Naive thymus-derived CD4-positive, alpha-beta T cell (primary cell): ENCODE data around the gene FOXP3. TPM values are rescaled to one million over a fixed set of nuclear protein-coding genes. Genes with fewer than 3 reads are reported as not detected.

Source experiments
- ATAC-seq: fragments of 150-1000 bp; cut with Tn5 transposase; 2 replicates; pipeline ENCODE4 v1.10.0; 2021; ENCODE audit warnings: mild to moderate bottlenecking, moderate library complexity
- CTCF ChIA-PET: fragments of 350-600 bp; sonication (Branson Sonifier 250); formaldehyde crosslinking; loops from one replicate; lab custom pipeline; 2021; ENCODE audit warnings: antibody characterized with exemption; lab: Charles Lee
- POLR2A ChIA-PET: fragments of 350-600 bp; sonication (Branson Sonifier 250); formaldehyde crosslinking; loops from one replicate; lab custom pipeline; 2021; ENCODE audit warnings: antibody characterized with exemption, inconsistent platforms; lab: Charles Lee
- DNase-seq, 9 donors: peaks; one replicate each; pipeline versions ENCODE4 v3.0.0 to v3.0.0-alpha.2; 2020 to 2022; ENCODE audit warnings: mixed read lengths in 1 of 9
- H3K27ac ChIP-seq: one replicate; pipeline ENCODE4 v1.7.0; 2013; ENCODE audit warnings: mild to moderate bottlenecking, low read depth, low read length, moderate library complexity
- H3K27me3 ChIP-seq, 2 donors: one replicate each; pipeline ENCODE4 v1.7.0; 2013; ENCODE audit warnings: low read length in 2 of 2, mild to moderate bottlenecking in 2 of 2, moderate library complexity in 2 of 2; ENCODE audit not compliant: control insufficient read depth in 2 of 2, insufficient read depth in 2 of 2
- H3K36me3 ChIP-seq, 3 experiments: 1 replicate in 2 of 3; 2 replicates in 1 of 3; pipeline ENCODE4 v1.7.0; 2013; ENCODE audit warnings: low read length in 3 of 3, mild to moderate bottlenecking in 3 of 3, moderate library complexity in 1 of 3; ENCODE audit not compliant: insufficient read depth in 3 of 3, control insufficient read depth in 2 of 3
- H3K4me1 ChIP-seq, 2 donors: one replicate each; pipeline ENCODE4 v1.7.0; 2013; ENCODE audit warnings: low read length in 2 of 2, mild to moderate bottlenecking in 2 of 2, moderate library complexity in 1 of 2; ENCODE audit not compliant: control insufficient read depth in 2 of 2, insufficient read depth in 2 of 2
- H3K4me3 ChIP-seq: 2 replicates; pipeline ENCODE4 v1.7.0; 2013; ENCODE audit warnings: mild to moderate bottlenecking, low read length
- H3K9me3 ChIP-seq, 3 experiments: 1 replicate in 2 of 3; 2 replicates in 1 of 3; pipeline ENCODE4 v1.7.0; 2013; ENCODE audit warnings: low read length in 3 of 3; ENCODE audit not compliant: control insufficient read depth in 2 of 3
- H3K27ac Mint-ChIP-seq, 9 donors: one replicate each; pipeline ENCODE4 v1.8.0; 2020 to 2022; ENCODE audit warnings: mixed read lengths in 9 of 9, mild to moderate bottlenecking in 8 of 9, moderate library complexity in 5 of 9, inconsistent platforms in 2 of 9
- H3K27me3 Mint-ChIP-seq, 5 donors: one replicate each; pipeline ENCODE4 v1.8.0; 2021 to 2022; ENCODE audit warnings: mixed read lengths in 5 of 5, mild to moderate bottlenecking in 1 of 5
- H3K36me3 Mint-ChIP-seq, 5 donors: one replicate each; pipeline ENCODE4 v1.8.0; 2020 to 2022; ENCODE audit warnings: mixed read lengths in 5 of 5, mild to moderate bottlenecking in 3 of 5, inconsistent platforms in 1 of 5
- H3K4me1 Mint-ChIP-seq, 7 donors: one replicate each; pipeline ENCODE4 v1.8.0; 2020 to 2022; ENCODE audit warnings: mixed read lengths in 7 of 7, mild to moderate bottlenecking in 3 of 7, inconsistent platforms in 1 of 7
- H3K4me3 Mint-ChIP-seq, 10 donors: one replicate each; pipeline ENCODE4 v1.8.0; 2020 to 2022; ENCODE audit warnings: mild to moderate bottlenecking in 10 of 10, mixed read lengths in 10 of 10, moderate library complexity in 6 of 10, inconsistent platforms in 2 of 10
- H3K9me3 Mint-ChIP-seq, 11 donors: one replicate each; pipeline ENCODE4 v1.8.0; 2020 to 2022; ENCODE audit warnings: mixed read lengths in 11 of 11, mild to moderate bottlenecking in 4 of 11, inconsistent platforms in 1 of 11, moderate library complexity in 1 of 11
- intact Hi-C, 2 donors: fragments of 100-400 bp; cut with micrococcal nuclease; formaldehyde crosslinking; loops; one replicate each; pipeline ENCODE4 v1.15.1; 2023
- polyA plus RNA-seq, 2 donors: library from polyadenylated mRNA; unstranded; fragments of 300-500 nt; fragmentation: Illumina TruSeq; gene quantifications; one replicate each; pipeline ENCODE4 v1.2.3, GENCODE V29; 2021
- total RNA-seq, 6 experiments: library from RNA in 5 of 6; stranded (reverse) in 5 of 6; gene quantifications; 1 replicate in 5 of 6; 2 replicates in 1 of 6; pipeline ENCODE4 v1.2.3 and lab custom pipeline; 2021 to 2026

Gene FOXP3
- total and polyA plus RNA-seq, 7 experiments from 2014 or later: 0.35 to 25.3 (median 0.76) TPM

DNA sequence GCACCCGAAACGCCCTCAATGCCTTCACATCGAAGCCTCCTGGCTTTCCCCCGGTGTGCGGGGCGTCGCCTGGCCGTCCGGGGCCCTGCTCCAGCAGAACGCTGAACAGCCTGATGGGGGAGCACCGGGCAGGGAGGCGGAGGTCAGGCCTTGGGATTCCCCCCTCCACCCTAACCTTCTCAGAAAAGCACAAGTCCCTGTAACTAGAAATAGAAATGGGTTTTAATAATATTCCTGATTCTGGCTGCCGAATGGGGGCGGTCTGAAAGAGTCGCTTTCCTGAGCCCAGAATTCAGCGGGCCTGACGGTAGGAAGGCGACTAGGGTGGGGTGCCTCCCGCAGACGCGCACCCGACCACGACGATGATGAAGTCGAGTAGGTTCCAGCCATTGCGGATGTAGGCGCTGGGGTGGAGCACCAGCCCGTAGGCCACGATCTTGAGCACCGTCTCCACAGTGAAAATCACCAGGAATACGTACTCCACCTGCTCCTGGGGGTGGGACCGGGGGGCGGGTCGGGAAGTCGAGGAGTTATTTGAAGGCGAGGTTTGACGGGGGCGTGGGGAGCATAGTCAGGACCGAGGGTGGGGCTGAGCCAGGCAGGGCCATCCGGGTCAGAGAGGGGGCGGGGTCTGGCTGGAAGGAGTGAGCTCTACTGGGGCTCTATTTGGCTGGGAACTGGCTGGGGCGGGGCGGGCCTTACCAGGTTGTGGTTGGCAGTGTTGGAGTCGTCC is 33.8 kb downstream of the FOXP3 start:
- ATAC-seq (peak; percentile 78), DNase-seq (peak; percentile 19 to 63 (median 44))
- H3K4me3 ChIP-seq: peak overlapping the region; percentile 28
- intact Hi-C loops: loop anchor here (1.0 to 2.0 kb wide), 4 partner anchors 30 to 524 kb away; partner anchors contain the start of genes PPP1R3F (in 2 of the 2) and SYP (in 2 of the 2)
- CTCF ChIA-PET: no interaction called here
- H3K4me1 ChIP-seq: peaks cover 0 to 4% of the 10 kb centered on the region in 2 donors
- Mint-ChIP-seq H3K9me3 (peaks cover 0 to 4% (median 0%) of the 10 kb centered on the region in 11 donors), H3K27ac (peak overlapping the region; percentile 67 to 94 (median 88)), H3K27me3 (no peaks in the 10 kb centered on the region), H3K4me1 (peaks cover 6 to 26% (median 21%) of the 10 kb centered on the region in 7 donors), H3K36me3 (no peaks in the 10 kb centered on the region), H3K4me3 (peak overlapping the region; percentile 76 to 87 (median 80))
- POLR2A ChIA-PET: interaction anchor here (0.6 to 1.5 kb wide), 3 partner anchors 37 to 75 kb away, joined by 3 to 4 read pairs (median 3); no protein-coding TSS in a partner anchor
- H3K27ac ChIP-seq: peak overlapping the region; percentile 71
- H3K36me3 ChIP-seq: no peaks in the 10 kb centered on the region
- H3K9me3 ChIP-seq: no peaks in the 10 kb centered on the region
- no peaks in the 10 kb centered on the region for H3K27me3 ChIP-seq

GRCh38 chrX:49228185-49228584 is 36.3 kb downstream of the FOXP3 start:
- DNase-seq: no peak
- H3K4me1 ChIP-seq: peaks cover 0 to 4% of the 10 kb centered on the region in 2 donors
- no peak overlapping the region for H3K4me3 Mint-ChIP-seq
- no peaks in the 10 kb centered on the region for H3K27me3 ChIP-seq
- no peak overlapping the region for H3K4me3 ChIP-seq
- H3K4me1 Mint-ChIP-seq: peaks cover 4 to 20% (median 16%) of the 10 kb centered on the region in 7 donors
- no peak overlapping the region for H3K27ac Mint-ChIP-seq
- H3K36me3 ChIP-seq: no peaks in the 10 kb centered on the region
- ChIA-PET CTCF (no interaction called here), POLR2A (interaction anchor here (1.2 kb wide), 1 partner anchor 41 kb away, joined by 3 read pairs; no protein-coding TSS in a partner anchor)
- peaks cover 0 to 4% (median 0%) of the 10 kb centered on the region in 11 donors for H3K9me3 Mint-ChIP-seq
- peaks cover 0 to 8% (median 0%) of the 10 kb centered on the region in 5 donors for H3K27me3 Mint-ChIP-seq
- no peaks in the 10 kb centered on the region for H3K36me3 Mint-ChIP-seq
- ATAC-seq: no peak
- intact Hi-C loops: no loop called here
- H3K27ac ChIP-seq: no peak overlapping the region
- no peaks in the 10 kb centered on the region for H3K9me3 ChIP-seq

GRCh38 chrX:49227726-49228125 is 36.8 kb downstream of the FOXP3 start:
- Mint-ChIP-seq H3K36me3 (no peaks in the 10 kb centered on the region), H3K27me3 (peaks cover 0 to 9% (median 0%) of the 10 kb centered on the region in 5 donors), H3K4me1 (peaks cover 4 to 20% (median 14%) of the 10 kb centered on the region in 7 donors), H3K4me3 (peak overlapping the region in 1 of 10 donors; percentile 42), H3K27ac (peak overlapping the region in 1 of 9 donors; percentile 22), H3K9me3 (peaks cover 0 to 4% (median 0%) of the 10 kb centered on the region in 11 donors)
- H3K36me3 ChIP-seq: no peaks in the 10 kb centered on the region
- ChIA-PET POLR2A (no interaction called here), CTCF (no interaction called here)
- H3K27ac ChIP-seq: no peak overlapping the region
- DNase-seq (no peak), ATAC-seq (no peak)
- peaks cover 0 to 4% of the 10 kb centered on the region in 2 donors for H3K4me1 ChIP-seq
- H3K4me3 ChIP-seq: no peak overlapping the region
- H3K27me3 ChIP-seq: no peaks in the 10 kb centered on the region
- intact Hi-C loops: no loop called here
- H3K9me3 ChIP-seq: no peaks in the 10 kb centered on the region

GRCh38 chrX:49226946-49227345 is 37.6 kb downstream of the FOXP3 start:
- intact Hi-C loops: no loop called here
- Histone ChIP-seq H3K4me1 (peaks cover 0 to 4% of the 10 kb centered on the region in 2 donors), H3K4me3 (no peak overlapping the region), H3K27me3 (no peaks in the 10 kb centered on the region), H3K36me3 (no peaks in the 10 kb centered on the region), H3K9me3 (no peaks in the 10 kb centered on the region), H3K27ac (no peak overlapping the region)
- ATAC-seq: no peak
- CTCF ChIA-PET: no interaction called here
- Mint-ChIP-seq H3K36me3 (no peaks in the 10 kb centered on the region), H3K4me1 (peaks cover 4 to 20% (median 12%) of the 10 kb centered on the region in 7 donors), H3K27ac (no peak overlapping the region), H3K4me3 (no peak overlapping the region), H3K27me3 (peaks cover 0 to 10% (median 0%) of the 10 kb centered on the region in 5 donors), H3K9me3 (peaks cover 0 to 4% (median 0%) of the 10 kb centered on the region in 11 donors)
- POLR2A ChIA-PET: no interaction called here
- no peak for DNase-seq

DNA sequence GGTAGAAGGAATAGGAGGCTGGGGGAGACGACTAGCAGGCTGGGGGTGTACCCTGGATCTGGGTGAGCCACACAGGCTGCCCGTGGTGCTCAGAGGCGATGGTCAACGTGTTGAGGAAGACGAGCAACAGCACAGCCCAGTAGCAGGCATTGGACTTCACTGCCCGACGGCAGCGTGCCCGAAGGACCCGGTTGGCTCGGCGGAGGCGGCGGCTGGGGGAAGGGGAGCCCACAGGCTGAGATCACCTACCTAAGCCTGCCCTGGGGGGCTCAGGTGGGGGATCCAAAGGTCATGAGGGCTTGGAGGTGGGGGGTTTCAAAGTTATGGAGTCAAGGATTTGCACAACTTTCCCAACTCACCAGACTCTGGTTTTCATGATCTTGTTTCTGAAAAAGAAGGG is 38.7 kb downstream of the FOXP3 start:
- ChIA-PET POLR2A (no interaction called here), CTCF (no interaction called here)
- intact Hi-C loops: no loop called here
- Mint-ChIP-seq H3K27me3 (peaks cover 0 to 10% (median 0%) of the 10 kb centered on the region in 5 donors), H3K9me3 (peaks cover 0 to 4% (median 0%) of the 10 kb centered on the region in 11 donors), H3K4me3 (no peak overlapping the region), H3K27ac (no peak overlapping the region), H3K4me1 (peaks cover 0 to 13% (median 6%) of the 10 kb centered on the region in 7 donors), H3K36me3 (no peaks in the 10 kb centered on the region)
- no peak for ATAC-seq
- H3K9me3 ChIP-seq: no peaks in the 10 kb centered on the region
- DNase-seq: no peak
- no peak overlapping the region for H3K4me3 ChIP-seq
- H3K4me1 ChIP-seq: peaks cover 0 to under 1% of the 10 kb centered on the region in 2 donors
- no peaks in the 10 kb centered on the region for H3K27me3 ChIP-seq
- no peaks in the 10 kb centered on the region for H3K36me3 ChIP-seq
- no peak overlapping the region for H3K27ac ChIP-seq

- Mint-ChIP-seq H3K27me3 (peaks cover 0 to 10% (median 0%) of the 10 kb centered on the region in 5 donors), H3K36me3 (no peaks in the 10 kb centered on the region), H3K4me3 (no peak overlapping the region), H3K27ac (no peak overlapping the region), H3K9me3 (no peaks in the 10 kb centered on the region), H3K4me1 (peaks cover 0 to 4% (median 0%) of the 10 kb centered on the region in 7 donors)
- Histone ChIP-seq H3K36me3 (no peaks in the 10 kb centered on the region), H3K9me3 (no peaks in the 10 kb centered on the region), H3K4me1 (no peaks in the 10 kb centered on the region), H3K27me3 (no peaks in the 10 kb centered on the region), H3K4me3 (no peak overlapping the region), H3K27ac (no peak overlapping the region)
- POLR2A ChIA-PET: no interaction called here
- CTCF ChIA-PET: no interaction called here
- ATAC-seq (no peak), DNase-seq (no peak)
- intact Hi-C loops: no loop called here
These were observed 42.6 kb downstream of the FOXP3 start for GRCh38 chrX:49221868-49222267.
